GM18505 (cell line): ENCODE results near the gene IMPG1.
A peak's percentile ranks its signal among the peaks of the same experiment; 100 is the strongest.

Experiments used
- ATAC-seq: cut with Tn5 transposase; IDR thresholded peaks from one replicate; pipeline ENCODE4 v1.9.1; 2021; ENCODE audit not compliant: unreplicated experiment
- POLR2A ChIP-seq: IDR thresholded peaks from 4 replicates; pipeline ENCODE4 v1.6.1; 2011; ENCODE audit warnings: borderline replicate concordance; ENCODE audit not compliant: insufficient read depth, insufficient read length; ENCODE audit errors: extremely low read depth

IMPG1 gene

DNA sequence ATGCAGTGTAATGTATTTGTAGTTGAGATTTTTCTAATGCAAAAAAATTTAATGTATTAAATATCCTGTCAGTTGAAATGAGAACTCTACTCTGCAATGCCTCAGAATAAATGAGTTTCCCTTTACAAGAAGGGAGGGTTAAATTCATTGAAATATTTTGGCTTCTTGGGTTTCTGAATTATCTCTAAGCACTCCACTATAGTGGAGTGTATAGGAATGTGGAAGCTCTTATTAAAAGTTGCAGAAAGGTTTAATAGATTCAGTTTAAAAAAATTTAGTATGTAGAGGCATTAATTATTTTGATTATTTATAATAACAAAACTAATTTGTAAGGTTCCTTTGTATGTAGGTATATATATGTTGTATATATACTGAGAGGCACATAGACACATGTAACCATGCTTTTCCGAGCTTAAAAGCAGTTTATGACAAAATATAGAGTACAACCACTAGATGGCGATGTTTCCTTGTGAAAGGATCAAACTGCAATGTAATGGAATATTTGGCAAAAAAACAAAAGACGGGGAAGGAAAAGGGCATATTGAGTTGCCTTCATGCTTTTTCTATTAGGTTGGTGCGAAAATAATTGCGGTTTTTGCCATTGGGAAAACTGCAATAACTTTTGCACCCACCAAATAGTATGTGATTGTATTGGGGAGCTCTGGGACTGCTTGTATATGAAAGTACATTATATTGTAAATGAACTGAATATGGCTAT is 179.2 kb downstream of the IMPG1 start:
- ATAC-seq, result peak; percentile 83
- TF ChIP-seq POLR2A, result no peak

DNA sequence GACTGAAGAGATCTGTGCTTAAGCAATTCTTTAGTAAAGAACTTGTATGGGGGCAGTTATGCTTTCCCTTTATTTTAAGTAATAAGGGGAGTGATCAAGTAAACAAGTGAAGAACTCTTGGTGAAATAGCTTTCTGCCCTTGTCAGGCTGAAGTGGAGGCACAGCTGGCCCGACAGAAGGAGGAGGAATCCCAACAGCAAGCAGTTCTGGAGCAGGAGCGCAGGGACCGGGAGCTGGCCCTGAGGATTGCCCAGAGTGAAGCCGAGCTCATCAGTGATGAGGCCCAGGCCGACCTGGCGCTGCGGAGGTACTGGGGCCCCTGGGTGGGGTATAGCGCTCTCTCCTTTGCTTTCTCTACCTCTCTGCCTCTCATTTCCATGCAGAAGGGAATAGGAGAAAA is 180.1 kb downstream of the IMPG1 start:
- no peak for TF ChIP-seq POLR2A

DNA sequence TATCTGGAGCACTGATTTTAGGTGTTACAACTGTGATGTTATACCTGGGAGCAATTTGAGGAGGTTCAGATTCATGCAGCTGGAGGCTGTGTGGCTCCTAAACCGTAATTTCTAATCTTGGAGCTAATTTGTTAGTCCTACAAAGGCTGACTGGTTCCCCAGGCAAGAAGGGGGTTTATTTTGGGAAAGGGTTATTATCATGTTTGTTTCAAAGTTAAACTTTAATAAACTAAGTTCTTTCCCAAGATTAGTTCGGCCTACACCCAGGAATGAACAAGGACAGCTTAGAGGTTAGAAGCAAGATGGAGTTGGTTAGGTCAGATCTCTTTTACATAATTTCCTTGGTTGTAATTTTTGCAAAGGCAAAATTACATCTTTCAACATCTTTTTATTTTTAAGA is 187.6 kb downstream of the IMPG1 start:
- ATAC-seq, result no peak
- no peak for TF ChIP-seq POLR2A

More for the DNA sequence above, 180.1 kb downstream of the IMPG1 start:
- ATAC-seq, result no peak

DNA sequence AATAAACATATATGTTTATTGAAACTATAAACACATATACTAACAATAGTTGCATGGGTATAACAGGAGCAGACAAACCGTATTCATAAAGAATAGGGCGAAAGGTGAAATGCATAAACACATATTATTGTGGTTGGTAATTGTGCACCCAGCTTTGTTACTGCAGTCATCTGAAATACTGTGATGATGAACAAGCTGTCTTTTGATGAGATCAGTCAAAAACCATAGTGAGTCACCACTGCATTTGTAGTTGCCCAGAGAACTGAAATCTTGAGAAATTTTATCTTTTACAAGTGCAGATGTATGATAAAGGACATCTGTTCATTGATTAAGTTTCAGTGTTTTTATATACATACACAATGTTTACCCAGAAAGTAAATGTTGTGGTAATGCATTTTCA is 189.7 kb downstream of the IMPG1 start:
- no peak for ATAC-seq

DNA sequence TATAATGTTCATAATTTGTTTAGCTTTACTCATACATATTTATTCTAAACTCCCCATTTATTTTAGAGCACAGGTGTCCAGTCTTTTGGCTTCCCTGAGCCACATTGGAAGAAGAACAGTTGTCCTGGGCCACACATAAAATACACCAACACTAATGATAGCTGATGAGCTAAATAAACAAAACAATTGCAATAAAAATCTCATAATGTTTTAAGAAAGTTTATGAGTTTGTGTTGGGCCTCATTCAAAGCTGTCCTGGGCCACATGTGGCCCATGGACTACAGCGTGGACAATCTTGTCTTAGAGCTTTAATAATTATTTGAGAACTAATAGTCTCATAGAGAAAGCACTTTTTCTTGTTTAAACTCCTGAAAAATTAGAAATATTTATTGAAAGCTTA is 192.2 kb downstream of the IMPG1 start:
- ATAC-seq, result no peak
- no peak for TF ChIP-seq POLR2A

More for the DNA sequence above, 189.7 kb downstream of the IMPG1 start:
- no peak for TF ChIP-seq POLR2A

DNA sequence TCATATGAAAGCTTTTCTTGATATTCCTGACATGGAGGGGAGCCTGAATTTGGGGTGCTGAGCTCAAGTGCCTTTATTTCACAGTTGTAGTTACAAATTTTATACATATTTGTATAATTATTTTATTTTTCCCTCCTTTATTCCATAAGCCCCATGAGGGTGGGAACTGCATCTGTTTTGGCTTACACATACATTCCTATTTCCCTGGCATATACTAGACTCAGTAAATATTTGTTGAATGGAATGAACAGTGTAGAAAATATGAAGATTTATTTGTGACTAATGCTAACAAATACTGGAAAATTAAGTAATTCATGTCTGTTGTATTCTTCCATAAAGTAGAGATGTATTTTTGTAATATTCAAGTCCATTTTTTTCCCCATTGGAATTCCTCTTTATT is 196.3 kb downstream of the IMPG1 start:
- no peak for TF ChIP-seq POLR2A
- no peak for ATAC-seq

DNA sequence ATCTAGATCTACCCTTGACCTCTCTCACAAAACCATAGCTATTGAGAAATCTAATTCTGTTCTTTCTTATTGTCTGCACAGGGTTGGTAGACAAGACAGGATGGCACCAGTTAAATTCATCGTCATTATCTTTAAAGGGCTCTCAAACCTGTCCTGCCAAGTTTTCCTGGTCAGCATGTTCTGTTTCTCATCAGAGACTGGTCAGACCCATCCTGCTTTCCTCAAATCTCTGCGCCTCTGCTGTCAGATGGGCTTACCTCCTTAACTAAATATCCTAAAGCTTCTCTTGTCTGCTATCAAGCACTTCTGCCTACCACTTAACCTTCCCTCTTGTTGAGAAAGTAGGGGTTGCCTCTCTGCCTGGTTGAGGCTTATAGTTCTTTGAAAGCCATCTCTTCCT is 198.2 kb downstream of the IMPG1 start:
- no peak for TF ChIP-seq POLR2A
- no peak for ATAC-seq
